HG03521 (cell line): ENCODE data around the gene SRSF10.
A peak's percentile ranks its signal among the peaks of the same experiment; 100 is the strongest.
"Not testable (repeated sequence)": the region's sequence is repeated elsewhere in the genome, so short reads cannot be mapped to it uniquely, and the experiment has no call there.

Experiments used
- ATAC-seq: cut with Tn5 transposase; IDR thresholded peaks from one replicate; pipeline ENCODE4 v1.9.1; 2021; ENCODE audit warnings: mild to moderate bottlenecking, moderate library complexity; ENCODE audit not compliant: unreplicated experiment

SRSF10 gene

GRCh38 chr1:23959461-23960290 is 20.5 kb downstream of the SRSF10 start, which contains the start of gene PNRC2:
Gene PNRC2, plus strand, starts transcription at chr1:23959828. Its CDS starts 1,630 bp downstream, at chr1:23961458.
- peak; percentile 85 for ATAC-seq

DNA sequence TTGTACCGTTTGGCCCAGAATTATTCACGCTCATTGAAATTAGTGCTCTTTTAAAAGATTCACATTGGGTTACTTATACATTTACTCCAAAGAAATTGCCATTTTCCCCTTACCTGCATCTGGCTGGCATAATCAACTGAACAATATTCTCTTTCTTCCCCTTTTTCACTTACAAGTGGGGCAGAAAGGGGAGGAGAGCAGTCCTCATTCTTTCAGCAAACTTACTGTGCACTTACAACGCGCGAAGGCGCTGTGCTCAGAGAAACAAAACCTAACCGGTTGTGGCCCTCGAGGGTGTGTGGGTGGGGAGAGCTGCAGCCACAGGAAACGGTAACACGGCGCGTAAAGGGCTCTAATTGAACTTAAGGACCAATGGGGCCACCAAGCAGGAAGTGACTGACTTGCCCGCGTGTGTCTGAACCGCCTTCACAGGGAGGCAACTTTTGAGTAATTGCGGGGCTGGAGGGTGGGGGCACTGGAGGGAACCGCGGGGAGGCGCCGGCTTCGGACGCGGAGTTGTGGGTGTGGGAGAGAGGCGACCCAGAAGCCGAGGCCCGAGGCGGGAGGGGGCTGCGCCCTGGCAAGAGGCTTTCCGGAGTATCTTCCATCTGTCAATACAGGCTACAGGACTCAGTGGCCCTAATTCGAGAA is 21.2 kb downstream of the SRSF10 start:
- peak; percentile 53 for ATAC-seq

DNA sequence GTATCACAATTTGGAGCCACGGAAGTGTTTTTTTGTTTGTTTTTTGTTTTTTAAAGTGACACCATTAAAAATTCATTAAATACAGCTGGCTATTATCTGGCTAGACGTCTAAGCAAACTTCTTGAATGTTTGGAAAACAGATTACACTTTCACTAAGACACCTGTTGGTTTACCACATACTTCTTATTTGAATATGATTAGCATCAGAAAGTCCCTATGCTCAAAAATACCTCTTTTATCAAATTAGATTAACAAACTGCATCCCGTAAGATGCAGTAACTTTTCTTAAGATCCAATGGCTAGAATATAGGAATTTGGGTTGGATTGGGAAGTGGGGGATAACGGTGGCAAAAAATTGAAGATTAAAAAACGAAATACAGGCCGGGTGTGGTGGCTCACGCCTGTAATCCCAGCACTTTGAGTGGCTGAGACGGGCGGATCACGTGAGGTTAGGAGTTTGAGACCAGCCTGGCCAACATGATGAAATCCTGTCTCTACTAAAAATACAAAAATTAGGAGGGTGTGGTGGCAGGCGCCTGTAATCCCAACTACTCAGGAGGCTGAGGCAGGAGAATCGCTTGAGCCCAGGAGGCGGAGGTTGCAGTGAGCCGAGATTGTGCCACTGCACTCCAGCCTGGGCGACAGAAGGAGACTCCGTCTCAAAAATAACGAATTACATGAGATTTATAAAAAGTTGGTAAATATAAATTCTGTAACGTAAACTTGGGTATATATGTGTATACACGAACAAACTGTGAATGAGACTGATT is 21.9 kb downstream of the SRSF10 start:
- ATAC-seq = not testable (repeated sequence)

DNA sequence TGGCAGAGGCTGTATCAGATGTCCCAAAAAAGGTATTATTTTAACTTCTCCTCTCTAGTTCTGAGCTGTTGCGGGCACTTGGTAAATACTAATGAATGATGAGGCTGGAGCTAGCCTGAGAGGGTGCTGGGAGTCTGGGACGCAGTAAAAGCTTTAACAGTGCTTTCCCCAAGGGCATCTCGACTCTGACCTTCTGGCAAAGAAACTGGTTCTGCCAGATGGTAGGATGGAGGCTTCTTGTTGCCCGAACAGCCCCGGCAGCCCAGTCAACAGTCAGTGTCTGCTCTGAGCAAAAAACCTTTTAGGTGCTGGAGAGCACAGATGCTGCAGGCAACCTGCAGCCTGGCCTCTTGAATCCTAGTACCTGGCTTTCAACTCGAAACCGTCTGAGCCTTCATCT is 23.0 kb downstream of the SRSF10 start:
- ATAC-seq = no peak

- no peak for ATAC-seq
Measured at GRCh38 chr1:23953020-23953419, 27.1 kb downstream of the SRSF10 start.

DNA sequence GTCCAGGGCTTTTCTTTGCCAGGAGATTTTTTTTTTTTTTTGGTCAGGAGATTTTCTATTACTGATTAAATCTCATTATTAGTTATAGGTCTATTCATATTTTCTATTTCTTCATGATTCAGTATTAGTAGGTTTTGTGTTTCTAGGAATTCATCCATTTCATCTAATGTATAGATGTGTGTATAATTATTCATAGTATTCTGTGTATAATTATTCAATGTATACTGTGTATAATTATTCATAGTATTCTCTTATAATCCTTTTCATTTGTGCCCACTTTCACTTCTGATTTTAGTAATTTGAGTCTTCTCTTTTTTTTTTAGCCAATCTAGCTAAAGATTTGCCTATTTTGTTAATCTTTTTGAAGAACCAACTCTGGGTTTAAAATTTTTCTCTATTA is 32.8 kb downstream of the SRSF10 start:
- ATAC-seq = no peak

- no peak for ATAC-seq
Measured at GRCh38 chr1:23936481-23937176, 43.5 kb downstream of the SRSF10 start.

DNA sequence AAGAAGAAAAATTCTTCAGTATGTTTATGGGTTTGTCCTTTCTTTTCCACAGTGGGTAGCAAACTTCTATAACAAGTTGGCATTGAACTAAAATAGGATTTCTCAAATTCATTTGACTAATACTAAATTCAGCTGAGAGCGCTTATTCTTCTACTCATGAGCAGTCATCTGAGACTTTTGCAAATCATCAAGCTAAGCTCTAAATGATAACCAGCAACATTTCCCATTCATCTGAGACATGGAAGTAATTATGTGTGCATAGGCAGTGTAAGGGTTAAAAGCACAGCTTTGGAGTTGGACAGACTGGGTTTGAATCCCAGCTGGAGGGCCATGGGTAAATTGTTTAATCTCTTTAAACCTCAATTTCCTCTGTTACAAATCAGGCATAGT is 48.6 kb downstream of the SRSF10 start:
- no peak for ATAC-seq

GRCh38 chr1:23930861-23931490 is 49.2 kb downstream of the SRSF10 start:
- ATAC-seq = no peak

DNA sequence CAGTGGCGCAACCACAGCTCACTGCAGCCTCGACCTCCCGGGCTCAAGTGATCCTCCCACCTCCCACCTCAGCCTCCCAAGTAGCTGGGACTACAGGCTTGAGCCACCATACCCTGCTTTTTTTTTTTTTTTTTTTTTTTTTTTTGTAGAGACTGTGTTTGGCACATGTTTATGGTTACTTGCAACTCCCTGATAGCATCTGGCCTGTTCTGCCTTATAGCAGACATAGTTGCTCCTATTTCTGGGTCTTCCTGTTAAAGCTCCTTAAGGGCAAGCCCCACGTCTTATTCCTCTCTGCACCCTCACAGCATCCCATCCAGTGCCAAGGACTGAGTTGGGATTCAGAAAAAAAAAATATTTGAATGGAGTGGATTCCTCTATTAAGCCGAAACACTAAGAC is 49.9 kb downstream of the SRSF10 start:
- no peak for ATAC-seq

- no peak for ATAC-seq
Measured at GRCh38 chr1:23928789-23929188, 51.3 kb downstream of the SRSF10 start.

- ATAC-seq = no peak
Measured at GRCh38 chr1:23927097-23927496, 53.0 kb downstream of the SRSF10 start.

- no peak for ATAC-seq
Measured at GRCh38 chr1:23925279-23925678, 54.8 kb downstream of the SRSF10 start.

GRCh38 chr1:23924601-23925000 is 55.5 kb downstream of the SRSF10 start:
- ATAC-seq = no peak

- ATAC-seq = no peak
Measured at GRCh38 chr1:23923592-23924499, 56.3 kb downstream of the SRSF10 start.

DNA sequence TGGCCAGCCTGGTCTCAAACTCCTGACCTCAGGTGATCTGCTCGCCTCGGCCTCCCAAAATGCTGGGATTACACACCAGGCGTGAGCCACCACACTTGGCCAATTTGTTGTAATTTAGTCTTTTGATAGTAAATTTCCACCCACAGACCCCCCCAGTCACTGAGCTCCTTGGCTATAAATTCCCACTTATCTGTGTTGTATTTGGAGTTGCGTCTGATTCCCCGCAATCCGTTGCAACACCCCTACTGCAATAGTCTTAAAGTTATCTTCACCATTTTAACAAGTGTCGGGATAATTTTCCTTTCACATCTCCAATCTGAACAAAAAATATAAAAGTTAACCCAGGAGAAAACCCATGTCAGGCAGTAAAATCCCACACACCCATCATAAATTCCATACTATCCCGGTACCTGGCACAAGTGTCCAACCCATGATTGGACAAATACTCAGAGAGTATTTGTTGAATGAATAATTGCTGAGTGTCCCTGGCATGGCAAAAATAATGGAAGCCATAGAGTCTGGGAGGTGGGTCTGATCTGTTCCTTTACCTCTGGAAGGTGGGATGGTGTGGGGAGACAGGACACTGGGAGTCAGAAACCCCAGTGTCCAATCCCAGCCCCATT is 57.7 kb downstream of the SRSF10 start:
- no peak for ATAC-seq

GRCh38 chr1:23916209-23917131 is 63.7 kb downstream of the SRSF10 start:
- ATAC-seq = peak; percentile 66

DNA sequence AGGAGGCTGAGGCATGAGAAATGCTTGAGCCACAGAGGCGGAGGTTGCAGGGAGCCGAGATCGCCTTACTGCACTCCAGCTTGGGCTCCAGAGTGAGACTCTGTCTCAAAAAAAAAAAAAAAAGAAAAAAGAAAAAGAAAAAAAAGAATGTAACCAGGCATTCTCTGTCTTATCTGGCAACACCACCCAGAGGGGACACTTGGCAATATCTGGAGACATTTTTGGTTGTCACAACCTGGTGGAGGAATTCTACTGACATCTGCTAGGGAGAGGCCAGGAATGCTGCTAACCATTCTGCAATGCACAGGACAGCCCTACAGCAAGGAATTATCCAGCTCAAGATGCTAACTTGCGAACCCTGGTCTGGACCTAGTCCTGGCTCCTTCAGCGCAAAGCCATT is 64.7 kb downstream of the SRSF10 start:
- no peak for ATAC-seq
